GM21381 (cell line): ENCODE results near the gene EAF1.
A peak's percentile ranks its signal among the peaks of the same experiment; 100 is the strongest.
"Not testable (repeated sequence)": the region's sequence is repeated elsewhere in the genome, so short reads cannot be mapped to it uniquely, and the experiment has no call there.

ENCODE experiments used
- ATAC-seq: cut with Tn5 transposase; IDR thresholded peaks from one replicate; pipeline ENCODE4 v1.9.1; 2021; ENCODE audit warnings: mild to moderate bottlenecking, moderate library complexity; ENCODE audit not compliant: unreplicated experiment

Gene EAF1

DNA sequence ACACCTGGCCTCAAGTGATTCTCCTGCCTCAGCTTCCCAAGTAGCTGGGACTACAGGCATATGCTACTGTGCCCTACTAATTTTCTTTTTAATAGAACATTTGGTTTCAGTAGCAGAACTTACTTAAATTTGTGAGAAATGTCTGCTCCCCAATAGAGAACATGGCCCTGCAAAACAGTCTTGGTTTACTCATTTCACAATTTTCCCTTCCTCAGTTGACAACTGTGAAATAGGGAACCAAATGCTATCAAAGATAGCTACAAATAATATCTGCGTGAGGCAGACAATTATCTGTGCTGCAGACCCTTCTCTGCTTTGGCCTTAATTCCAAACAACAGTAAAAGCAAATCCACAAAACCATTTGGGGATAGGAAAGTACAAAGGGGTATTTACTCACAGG lies 22.6 kb upstream of the EAF1 start:
- ATAC-seq: no peak

DNA sequence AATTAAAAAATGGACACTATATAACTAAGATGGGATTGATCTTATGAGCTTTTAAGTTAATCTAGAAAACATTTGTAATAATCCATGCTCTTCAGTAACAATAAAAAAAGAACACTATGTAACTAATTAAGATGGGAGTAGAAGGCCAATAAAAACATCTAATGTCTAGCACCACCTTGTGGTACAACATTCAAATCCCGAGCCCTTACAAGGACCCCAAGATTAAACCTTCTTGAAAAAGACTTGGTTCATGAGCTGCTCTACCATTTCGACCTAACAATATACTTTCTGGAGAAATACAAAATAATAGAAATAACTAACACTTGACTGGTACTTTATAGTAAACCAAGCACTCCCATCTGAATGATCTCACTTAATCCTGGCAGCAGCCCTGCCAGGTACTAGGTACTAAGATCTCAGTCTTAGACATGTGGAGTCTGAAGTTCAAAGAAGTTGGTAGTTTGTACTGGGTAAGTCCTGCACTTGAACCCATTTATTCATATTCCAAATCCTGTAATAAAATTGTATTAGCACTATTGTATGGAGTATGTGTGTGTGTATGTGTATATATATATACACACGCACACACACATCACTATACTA lies 21.8 kb upstream of the EAF1 start:
- ATAC-seq: peak; percentile 60

DNA sequence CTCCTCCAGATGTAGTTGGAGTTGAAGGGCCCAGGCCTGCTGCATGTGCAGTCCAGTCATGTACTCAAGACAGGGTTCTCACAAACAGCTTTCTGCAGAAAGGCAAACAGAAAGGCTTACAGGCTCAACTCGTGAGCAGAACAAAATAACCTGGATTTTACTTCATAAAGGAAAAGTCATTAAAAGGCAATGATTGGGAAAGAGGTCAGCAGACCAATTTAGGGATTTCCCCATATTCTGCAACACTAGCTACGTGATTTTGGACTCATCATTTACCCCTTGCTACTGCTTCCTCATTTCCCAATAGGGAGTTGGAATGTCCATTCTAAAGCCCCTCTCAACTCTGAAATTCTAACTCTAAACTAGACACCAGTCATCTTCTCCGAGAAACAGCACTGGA lies 18.2 kb upstream of the EAF1 start:
- ATAC-seq: no peak

DNA sequence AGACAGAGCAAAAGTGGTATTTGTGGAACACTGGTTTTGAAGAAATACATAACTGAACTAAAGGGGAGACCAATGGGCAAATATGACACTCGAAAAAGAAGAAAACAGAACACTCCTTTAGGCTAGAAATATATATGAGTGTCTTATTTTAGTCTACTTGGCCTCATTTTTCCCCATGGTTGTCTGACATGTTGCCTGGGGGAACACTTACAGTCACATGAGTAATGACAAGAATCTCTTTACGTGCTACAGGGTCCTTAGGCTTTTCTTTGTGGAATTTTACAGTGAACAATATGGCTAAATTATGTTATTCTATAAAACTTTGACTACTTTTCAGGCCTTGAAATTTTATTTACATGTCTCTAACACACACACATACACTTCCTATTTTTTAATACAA lies 17.6 kb upstream of the EAF1 start:
- ATAC-seq: no peak

DNA sequence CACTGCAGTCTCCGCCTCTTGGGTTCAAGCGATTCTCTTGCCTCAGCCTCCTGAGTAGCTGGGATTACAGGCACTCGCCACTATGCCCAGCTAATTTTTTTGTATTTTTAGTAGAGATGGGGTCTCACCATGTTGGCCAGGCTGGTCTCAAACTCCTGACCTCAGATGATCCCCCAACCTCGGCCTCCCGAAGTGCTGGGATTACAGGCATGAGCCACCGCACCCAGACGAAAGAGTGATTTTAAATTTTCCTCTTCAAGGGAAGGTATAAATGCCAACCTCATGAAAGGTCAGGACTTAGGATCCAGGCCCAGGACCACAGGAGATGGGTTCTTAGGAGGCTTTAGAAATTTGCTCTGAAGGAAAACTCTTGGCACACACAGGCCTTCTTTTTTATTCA lies 16.4 kb upstream of the EAF1 start:
- not testable (repeated sequence) for ATAC-seq

DNA sequence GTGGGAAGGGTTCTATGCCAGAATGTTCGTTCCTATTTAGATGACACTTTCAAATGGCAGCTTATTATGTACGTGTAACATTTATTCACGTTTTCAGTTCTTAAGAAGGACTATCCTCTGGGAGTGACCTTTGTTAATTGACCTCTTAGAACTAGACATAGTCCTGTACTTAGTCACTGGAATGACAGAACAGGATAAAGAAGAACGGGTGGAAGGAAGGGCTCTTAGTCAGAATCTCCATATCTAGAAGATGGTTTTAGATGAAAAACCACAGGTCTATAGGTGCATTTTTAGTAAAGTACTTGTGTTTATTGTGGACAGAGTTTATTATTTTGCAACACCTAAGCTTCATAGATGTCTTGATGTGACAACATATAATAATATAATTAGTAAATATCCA lies 6.5 kb upstream of the EAF1 start:
- no peak for ATAC-seq

DNA sequence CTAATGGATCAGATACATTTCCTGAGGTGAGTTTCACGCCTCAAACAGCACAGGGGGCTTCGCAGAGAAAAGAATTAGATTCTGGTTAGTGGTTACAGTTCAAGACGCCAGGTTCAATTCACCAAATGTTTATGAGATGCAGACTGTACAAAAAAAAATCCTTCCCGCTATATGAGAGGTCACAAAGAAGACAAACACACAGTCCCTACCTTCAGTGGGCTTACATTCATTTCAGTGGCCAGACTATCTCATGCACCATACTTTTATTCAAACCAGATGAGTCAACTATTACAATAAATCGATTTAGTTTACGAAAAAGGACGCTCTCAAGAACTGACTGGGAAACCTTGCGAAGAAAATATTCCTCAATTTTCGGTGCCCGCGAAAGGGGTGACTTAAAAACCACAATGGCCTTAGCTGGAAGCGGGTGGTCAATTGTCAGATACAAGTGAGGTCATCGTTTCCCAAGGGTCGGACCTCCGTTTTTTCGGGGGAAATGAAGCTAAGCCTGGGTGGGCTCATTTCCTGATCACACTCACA lies 749 bp upstream of the EAF1 start:
- ATAC-seq: no peak

DNA sequence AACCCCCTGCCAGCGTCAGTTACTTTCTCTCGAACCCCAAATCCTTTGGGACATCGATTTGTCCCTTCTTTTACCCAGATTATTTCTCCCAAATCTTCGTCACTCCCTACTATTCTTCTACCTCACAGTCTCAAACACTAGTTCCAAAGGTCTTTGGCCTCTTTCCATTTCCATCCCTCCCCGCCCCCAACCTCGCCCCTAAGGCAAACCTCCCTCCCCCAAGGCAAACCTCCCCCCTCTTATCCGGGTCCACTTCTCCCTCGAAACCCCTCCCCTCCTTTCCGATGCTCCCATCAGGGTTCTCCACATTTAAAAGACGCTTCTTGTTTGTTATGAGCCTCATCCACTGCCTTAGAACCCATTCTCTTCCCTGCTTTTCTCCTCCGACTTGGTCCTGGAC lies 583 bp downstream of the EAF1 start:
- ATAC-seq: no peak

DNA sequence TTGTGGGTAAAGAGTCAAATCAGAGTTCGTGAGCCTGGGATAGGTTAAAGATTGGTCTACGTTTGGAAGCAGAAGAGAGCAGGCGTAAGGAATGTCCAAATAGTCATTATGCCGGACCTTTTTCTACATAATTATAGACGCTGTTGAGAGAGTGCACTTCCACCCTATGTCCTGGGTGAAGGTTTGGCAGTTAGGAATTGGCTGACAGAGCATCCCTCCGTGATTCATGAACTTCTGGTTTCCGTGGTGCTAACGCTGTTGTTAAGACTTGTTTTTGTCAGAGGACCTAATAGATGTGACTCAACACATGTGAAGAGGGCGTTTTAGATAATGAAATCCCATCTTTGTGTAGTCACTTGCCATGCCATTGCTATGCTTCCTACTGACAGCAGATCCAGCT lies 1.1 kb downstream of the EAF1 start:
- ATAC-seq: no peak

DNA sequence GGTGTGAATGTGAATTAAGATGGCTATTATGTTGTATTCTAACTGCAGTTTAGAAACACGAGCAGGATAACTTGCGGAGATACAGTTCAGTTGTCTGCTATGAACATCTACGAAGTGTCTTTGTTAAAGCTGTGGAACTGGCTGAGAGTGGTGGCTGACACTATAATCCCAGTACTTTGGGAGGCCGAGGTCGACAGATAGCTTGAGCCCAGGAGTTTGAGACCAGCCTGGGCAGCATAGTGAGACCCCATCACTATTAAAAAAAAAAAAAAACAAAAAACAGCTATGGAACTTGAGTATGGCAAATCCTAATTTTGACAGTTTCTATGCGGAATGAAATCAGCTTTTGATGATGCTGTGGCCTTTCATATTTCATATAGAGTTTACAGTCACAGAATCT lies 1.7 kb downstream of the EAF1 start:
- no peak for ATAC-seq

DNA sequence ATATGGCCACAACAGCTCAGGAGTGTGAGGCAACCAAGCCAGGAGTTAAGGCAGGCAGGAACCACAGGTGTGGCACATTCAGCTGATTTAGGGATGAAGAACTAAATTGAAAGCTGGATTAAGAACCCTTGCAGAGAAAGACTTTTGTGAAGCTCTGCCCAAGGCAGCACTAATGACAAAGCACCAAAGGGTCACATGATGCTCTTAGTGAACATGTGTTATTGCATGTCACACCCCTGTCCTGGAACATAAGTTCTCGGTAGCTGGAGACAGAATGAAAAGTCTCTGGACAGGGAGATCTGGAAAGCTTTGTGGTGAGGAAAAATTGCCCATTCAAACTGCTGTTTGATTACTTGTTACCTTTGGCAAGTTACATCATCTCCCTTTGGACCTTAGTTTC lies 3.2 kb downstream of the EAF1 start:
- ATAC-seq: no peak

DNA sequence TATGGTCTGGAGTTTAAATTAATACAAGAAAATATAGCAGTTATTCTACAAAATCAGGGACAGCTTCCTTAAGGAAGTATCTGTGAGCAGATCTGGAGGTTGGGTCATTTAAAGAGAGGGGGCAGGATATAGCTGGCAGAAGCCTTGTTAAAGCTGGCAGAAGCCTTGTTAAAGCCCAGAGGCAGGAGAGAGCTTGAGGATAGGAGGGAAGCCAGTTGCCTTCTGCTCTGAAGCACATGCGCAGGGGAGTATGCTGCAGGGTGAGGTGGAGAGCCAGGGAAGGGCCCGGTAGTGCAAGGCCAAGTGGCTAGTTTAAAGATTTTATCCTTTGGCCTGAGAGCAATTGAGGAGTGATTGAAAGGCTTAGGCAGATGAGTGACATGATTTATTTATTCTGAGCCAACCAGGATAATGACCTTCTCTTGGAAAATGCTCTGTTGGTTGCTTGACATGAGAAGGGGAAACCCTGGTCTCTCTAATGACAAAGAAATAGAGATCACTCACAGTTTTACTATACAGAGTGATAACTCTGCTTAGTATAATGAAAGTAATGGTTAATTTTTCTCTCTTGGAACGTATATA lies 3.9 kb downstream of the EAF1 start:
- ATAC-seq: no peak

DNA sequence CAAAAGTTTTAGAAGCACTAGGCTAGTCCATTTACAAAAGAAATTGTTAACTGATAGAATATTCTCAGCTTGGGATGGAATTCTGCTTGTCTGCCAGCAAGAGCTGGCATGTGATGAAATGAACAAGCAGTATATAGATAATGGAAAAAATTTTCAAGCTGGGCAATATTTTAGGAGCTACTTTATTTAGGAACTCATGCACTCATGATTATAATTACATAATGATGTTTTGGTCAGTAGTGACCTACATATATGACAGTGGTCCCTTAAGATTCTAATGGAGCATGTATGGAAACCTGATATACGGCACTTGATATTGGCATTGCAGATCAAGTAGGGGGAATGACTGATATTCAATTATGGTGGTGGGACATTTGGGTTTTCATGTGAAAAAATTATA lies 6.1 kb downstream of the EAF1 start:
- no peak for ATAC-seq

DNA sequence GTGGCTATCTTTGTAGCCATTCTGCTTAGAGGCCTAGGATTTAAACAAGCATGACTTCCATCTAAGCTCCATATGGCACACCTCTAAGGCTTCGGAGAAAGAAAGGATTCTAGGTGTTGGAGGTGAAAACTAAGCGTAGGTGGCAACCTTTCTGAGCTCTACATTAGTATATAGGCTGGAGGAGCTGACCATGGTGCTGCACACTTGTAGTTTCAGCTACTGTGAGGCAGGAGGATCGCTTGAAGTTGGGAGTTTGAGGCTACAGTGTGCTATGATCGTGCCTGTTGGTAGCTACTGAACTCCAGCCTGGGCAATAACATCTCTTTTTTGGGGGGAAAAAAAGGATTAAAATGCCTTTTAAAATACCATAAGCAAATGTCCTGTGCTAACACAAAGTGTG lies 7.4 kb downstream of the EAF1 start:
- no peak for ATAC-seq

DNA sequence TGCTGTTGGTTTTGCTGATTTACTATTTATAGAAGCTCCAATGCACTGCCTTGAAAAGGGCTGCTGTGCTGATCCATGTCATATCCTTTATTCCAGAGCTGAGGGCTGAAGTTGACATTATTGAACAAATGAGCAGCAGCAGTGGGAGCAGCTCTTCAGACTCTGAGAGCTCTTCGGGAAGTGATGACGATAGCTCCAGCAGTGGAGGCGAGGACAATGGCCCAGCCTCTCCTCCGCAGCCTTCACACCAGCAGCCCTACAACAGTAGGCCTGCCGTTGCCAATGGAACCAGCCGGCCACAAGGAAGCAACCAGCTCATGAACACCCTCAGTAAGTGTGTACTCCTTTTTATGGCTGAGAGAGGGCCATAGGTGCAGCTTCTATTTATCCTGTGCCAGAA lies 8.8 kb downstream of the EAF1 start:
- no peak for ATAC-seq

DNA sequence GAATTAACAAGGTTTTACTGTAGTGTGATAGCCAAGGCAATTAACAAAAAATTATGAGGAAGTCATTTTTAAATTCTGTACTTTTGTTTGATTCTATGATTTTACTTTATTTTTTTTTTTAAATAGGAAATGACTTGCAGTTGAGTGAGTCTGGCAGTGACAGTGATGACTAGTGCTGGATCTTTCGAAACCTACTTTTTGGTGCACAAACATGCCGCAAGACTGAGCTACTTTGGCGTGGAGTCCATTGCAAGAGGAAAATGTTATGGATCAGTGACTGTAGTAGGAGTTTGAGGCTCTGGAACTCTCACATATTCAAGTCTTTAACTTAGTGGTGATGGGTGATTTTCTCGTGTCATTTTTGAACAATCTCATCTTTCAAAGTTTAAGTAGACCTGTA lies 11.6 kb downstream of the EAF1 start:
- ATAC-seq: no peak

DNA sequence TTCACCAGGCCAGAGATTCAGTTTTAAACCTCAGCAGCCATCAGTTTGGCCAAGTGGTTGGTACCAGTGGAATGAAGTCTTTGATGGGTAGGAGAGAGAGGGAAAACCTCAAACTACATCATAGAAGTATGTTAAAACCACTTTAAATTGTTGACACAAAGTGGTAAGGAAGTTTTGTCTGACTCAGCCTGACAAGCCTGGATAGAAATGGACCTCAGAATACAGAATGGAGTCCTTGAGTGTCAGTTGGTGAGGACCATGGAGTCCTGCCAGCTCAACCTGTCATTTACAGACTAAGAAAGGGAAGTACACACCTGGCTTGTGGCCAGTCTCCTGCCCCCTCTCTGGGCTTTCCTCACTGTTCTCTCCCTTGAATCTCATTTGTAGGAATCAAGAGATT lies 12.1 kb downstream of the EAF1 start:
- no peak for ATAC-seq

DNA sequence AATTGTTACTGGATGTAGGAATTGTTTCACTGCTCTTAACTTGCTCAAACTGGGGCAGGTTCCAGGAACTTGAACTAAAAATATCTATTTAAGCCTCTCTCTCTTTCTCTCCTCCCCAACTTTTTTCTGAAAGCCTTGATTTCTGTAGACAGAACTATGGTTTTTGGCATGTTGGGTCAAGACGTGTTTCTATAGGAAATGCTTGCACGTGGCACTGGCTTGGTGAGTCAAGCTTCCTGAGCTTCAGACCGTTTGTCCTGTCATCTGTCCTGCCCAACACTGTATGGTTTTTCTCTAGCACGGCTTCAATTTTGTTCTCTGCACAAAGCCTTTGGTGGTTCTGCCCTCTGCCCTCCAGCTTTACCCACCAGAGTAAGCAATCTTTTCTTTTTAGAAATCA lies 13.5 kb downstream of the EAF1 start:
- no peak for ATAC-seq

DNA sequence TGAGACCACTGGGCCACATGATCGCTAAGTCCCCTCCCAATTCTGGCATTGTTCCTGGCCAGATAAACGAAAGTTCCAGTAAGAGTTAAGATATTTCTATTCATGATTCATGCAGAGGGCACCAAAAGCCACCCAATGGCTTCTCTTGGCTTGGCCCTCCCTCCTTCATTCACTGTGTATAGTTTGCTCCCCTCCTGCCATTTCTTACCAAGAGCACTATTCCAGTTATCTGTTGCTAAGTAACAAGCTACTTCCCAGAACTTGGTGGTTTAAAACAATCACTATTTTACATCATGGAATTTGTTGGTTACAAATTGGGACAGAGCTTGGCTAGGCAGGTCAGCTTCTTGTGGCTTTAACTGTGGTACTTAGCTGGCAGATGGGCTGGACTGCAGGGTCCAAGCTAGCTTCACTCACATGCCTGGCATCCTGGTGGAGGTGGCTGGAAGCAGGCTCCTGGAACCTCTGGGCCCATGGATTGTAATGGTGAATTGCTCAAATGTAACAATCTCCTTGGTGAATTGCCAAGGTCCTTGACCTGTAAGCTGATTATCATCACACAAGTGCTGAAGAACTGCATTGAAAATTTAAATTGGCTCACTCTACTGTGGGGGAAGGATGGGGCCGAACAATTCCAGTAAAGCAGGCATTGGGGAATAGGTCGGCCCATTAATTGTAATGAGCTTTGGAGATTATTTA lies 16.6 kb downstream of the EAF1 start:
- ATAC-seq: no peak

DNA sequence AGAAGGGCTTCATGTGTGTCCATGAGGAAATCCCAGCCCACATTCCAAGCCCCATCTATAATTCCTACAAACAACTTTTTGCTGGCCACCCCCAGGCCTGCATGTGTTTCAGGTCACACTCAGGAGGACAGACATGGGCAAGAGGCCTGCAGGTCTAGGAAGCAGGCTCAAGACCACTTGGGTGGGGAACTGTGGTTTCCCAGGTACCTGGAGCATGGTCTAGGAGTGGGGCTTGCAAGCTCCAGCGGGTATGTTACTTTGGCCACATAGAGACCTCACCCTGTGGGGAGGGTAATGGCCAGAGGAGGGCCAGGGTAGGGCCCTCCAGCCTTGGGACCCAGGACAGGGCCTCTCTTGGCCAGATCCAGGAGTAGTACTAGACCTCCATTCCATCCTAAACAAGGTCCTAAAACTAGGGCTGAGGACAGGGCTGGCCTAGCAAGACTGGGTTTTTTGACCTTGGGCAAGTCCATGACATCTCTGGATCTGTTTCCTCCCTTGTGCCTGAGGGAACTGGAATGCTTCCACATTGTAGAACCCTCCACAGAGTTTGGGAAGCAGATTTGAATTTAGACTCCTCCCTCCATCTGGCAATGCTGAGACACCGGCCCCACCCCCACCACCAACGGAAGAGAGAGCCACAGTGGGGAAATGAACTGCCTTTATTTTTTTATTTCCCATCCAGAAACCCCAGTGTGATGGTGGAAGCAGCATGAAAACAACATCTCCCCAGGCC lies 22.3 kb downstream of the EAF1 start:
- no peak for ATAC-seq

DNA sequence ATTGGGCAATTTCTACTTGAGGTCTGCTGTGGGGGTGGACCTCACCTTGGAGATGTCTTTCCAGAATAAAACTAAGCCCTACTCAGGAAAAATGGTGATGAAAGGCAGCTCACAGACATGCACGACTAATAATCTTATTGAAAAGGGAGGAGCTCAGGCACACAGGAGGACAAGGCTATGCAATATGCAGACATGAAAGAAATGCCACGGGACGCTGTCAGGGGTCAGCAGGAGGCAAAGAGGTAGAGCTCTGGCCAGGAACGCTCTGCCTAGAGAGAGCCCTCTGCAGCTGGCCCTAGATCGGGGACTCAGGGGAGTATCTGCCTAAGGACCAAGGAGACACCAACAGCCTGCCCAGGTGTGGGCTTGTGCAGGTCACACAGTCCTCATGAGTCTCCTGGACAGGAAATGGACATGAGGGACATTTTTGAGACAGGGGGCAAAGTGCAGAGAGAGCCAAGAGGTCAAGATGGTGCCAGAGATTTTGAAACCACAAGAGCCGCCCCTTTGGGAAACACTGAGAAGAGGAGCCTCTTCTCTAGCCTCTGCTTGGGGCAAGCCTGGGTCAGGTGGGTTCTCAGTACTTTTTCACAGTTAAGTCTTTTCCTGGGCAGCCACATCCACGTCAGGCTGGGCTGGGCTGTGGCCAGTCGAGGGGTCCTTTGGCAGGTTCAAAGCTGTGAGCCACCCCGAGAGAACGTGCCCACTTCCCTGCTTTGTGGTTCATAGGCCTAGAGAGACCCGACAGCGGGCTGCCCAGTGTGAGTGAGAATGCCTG lies 23.2 kb downstream of the EAF1 start:
- no peak for ATAC-seq
